ENCODE data around the gene RFX3.
"Not testable (repeated sequence)": the region's sequence is repeated elsewhere in the genome, so short reads cannot be mapped to it uniquely, and the experiment has no call there.

Gene RFX3

GRCh38 chr9:3330792-3331420 lies 194.9 kb downstream of the RFX3 start:
- peak; percentile 28 for DNase-seq (ENCODE audit: low read depth)
- no peak for TF ChIP-seq CTCF (conservative IDR thresholded peaks at IDR 0.05; ENCODE audit: low read depth, low read length)

GRCh38 chr9:3329361-3329760 lies 196.4 kb downstream of the RFX3 start:
- no peak overlapping the region for H3K4me3 ChIP-seq (ENCODE audit: low read length)
- DNase-seq (ENCODE audit: low read depth) = no peak
- no peak for TF ChIP-seq CTCF (conservative IDR thresholded peaks at IDR 0.05; ENCODE audit: low read depth, low read length)

More at GRCh38 chr9:3330792-3331420, 194.9 kb downstream of the RFX3 start:
- no peak overlapping the region for H3K4me3 ChIP-seq (ENCODE audit: low read length)

- H3K4me3 ChIP-seq (ENCODE audit: low read length) = no peak overlapping the region
- no peak for TF ChIP-seq CTCF (conservative IDR thresholded peaks at IDR 0.05; ENCODE audit: low read depth, low read length)
- DNase-seq (ENCODE audit: low read depth) = no peak
These were observed 202.1 kb downstream of the RFX3 start for GRCh38 chr9:3323714-3324113.

GRCh38 chr9:3321186-3321585 lies 204.6 kb downstream of the RFX3 start:
- DNase-seq (ENCODE audit: low read depth) = no peak
- no peak overlapping the region for H3K4me3 ChIP-seq (ENCODE audit: low read length)
- TF ChIP-seq CTCF (conservative IDR thresholded peaks at IDR 0.05; ENCODE audit: low read depth, low read length) = no peak

- H3K4me3 ChIP-seq (ENCODE audit: low read length); DNase-seq (ENCODE audit: low read depth): not testable (repeated sequence)
These were observed 213.2 kb downstream of the RFX3 start for GRCh38 chr9:3312595-3312994.

GRCh38 chr9:3308609-3309008 lies 217.2 kb downstream of the RFX3 start:
- no peak for DNase-seq (ENCODE audit: low read depth)
- no peak for TF ChIP-seq CTCF (conservative IDR thresholded peaks at IDR 0.05; ENCODE audit: low read depth, low read length)
- H3K4me3 ChIP-seq (ENCODE audit: low read length) = no peak overlapping the region

GRCh38 chr9:3304388-3304787 lies 221.4 kb downstream of the RFX3 start:
- not testable (repeated sequence) for DNase-seq (ENCODE audit: low read depth); H3K4me3 ChIP-seq (ENCODE audit: low read length)

GRCh38 chr9:3299872-3300271 lies 225.9 kb downstream of the RFX3 start:
- DNase-seq (ENCODE audit: low read depth) = no peak
- H3K4me3 ChIP-seq (ENCODE audit: low read length) = no peak overlapping the region
- TF ChIP-seq CTCF (conservative IDR thresholded peaks at IDR 0.05; ENCODE audit: low read depth, low read length) = no peak

Data from retinal pigment epithelial cell (primary cell).